Measurements from ENCODE around the gene TTLL13.
A peak's percentile ranks its signal among the peaks of the same experiment; 100 is the strongest.

DNA sequence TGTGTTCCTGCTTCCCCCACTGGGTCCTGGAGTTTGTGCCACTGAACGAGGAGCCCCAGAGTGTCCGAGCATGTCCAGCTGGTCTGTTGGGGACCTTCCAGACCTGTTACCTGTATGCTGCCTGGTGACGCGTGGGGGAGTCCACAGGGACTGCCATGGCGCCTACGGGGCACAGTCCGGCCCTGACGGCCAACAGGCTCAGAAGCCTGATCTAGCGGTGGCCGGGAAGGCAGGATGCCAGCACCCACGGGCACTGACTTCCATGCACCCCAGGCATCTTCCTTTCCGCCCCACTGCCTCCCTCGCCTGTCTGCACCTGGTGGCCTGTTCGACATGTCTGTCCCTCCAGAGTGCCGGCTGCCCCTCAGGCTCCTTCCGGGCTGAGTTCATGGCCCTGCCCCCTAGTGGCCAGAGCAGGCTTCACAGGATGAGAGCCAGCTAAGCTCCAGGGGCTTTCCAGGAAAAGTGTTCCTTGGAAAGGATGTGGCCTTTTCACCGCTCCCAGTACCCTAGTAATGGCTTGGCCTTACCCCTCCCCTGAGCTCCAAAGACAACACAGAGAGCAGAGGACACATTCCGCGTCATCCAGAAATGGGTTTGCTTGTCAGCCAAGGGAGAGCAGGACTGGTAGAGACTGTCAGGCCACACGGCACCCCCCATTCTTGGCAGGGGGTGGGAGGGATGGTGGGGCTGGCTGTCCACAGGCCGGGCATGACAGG, 51.8 kb downstream of the TTLL13 start:
- TF ChIP-seq, protein P1, sequence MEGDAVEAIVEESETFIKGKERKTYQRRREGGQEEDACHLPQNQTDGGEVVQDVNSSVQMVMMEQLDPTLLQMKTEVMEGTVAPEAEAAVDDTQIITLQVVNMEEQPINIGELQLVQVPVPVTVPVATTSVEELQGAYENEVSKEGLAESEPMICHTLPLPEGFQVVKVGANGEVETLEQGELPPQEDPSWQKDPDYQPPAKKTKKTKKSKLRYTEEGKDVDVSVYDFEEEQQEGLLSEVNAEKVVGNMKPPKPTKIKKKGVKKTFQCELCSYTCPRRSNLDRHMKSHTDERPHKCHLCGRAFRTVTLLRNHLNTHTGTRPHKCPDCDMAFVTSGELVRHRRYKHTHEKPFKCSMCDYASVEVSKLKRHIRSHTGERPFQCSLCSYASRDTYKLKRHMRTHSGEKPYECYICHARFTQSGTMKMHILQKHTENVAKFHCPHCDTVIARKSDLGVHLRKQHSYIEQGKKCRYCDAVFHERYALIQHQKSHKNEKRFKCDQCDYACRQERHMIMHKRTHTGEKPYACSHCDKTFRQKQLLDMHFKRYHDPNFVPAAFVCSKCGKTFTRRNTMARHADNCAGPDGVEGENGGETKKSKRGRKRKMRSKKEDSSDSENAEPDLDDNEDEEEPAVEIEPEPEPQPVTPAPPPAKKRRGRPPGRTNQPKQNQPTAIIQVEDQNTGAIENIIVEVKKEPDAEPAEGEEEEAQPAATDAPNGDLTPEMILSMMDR (IDR thresholded peaks at IDR 0.05; ENCODE audit: low read length) = peak; percentile 99
- no peak for TF ChIP-seq EZH2 (IDR thresholded peaks at IDR 0.05; ENCODE audit: borderline replicate concordance, low read length)
